SK-N-MC (cell line): ENCODE measurements around the gene IFT43.

Experiments used
- FOXP2 ChIP-seq: optimal IDR thresholded peaks from 2 replicates; pipeline ENCODE3; 2011; ENCODE audit warnings: mild to moderate bottlenecking, moderate library complexity; ENCODE audit not compliant: insufficient read depth; ENCODE audit errors: extremely low read length, control extremely low read depth
- POLR2AphosphoS5 ChIP-seq: IDR thresholded peaks from 2 replicates; pipeline ENCODE4 v1.6.1; 2012; ENCODE audit warnings: mild to moderate bottlenecking, low read depth, low read length, borderline replicate concordance

GRCh38 chr14:76024211-76024907 is 38.8 kb downstream of the IFT43 start:
- no peak for TF ChIP-seq POLR2AphosphoS5
- TF ChIP-seq FOXP2, result no peak
